Mucosa of descending colon (tissue), 3 donors: ENCODE results near the gene GFER. TPM values are rescaled to one million over a fixed set of nuclear protein-coding genes. Genes with fewer than 3 reads are reported as not detected.

Experiments used
- ATAC-seq: fragments of 200-7000 bp; cut with Tn5 transposase; one replicate; pipeline ENCODE4 v1.9.1; 2020; ENCODE audit warnings: mild to moderate bottlenecking, moderate library complexity
- DNase-seq, 3 donors: peaks; one replicate each; pipeline ENCODE4 v3.0.0-alpha.2; 2020
- H3K36me3 ChIP-seq: fragments of 200-600 bp; one replicate; pipeline ENCODE4 v1.8.0; 2021; ENCODE audit warnings: low read depth, mild to moderate bottlenecking
- H3K4me1 ChIP-seq: fragments of 200-600 bp; one replicate; pipeline ENCODE4 v1.8.0; 2021; ENCODE audit warnings: low read depth, mild to moderate bottlenecking
- H3K4me3 ChIP-seq: fragments of 200-600 bp; one replicate; pipeline ENCODE4 v1.8.0; 2021; ENCODE audit warnings: mild to moderate bottlenecking
- H3K9me3 ChIP-seq: fragments of 200-600 bp; one replicate; pipeline ENCODE4 v1.8.0; 2021; ENCODE audit warnings: mild to moderate bottlenecking
- CTCF ChIP-seq: fragments of 200-600 bp; IDR thresholded peaks from one replicate; pipeline ENCODE4 v1.8.0; 2022; ENCODE audit warnings: antibody characterized with exemption, mild to moderate bottlenecking
- intact Hi-C, 2 donors: fragments of 100-400 bp; cut with DNase I in 1 of 2; cut with micrococcal nuclease in 1 of 2; formaldehyde crosslinking; loops; one replicate each; pipeline versions ENCODE4 v1.11.0 to v1.11.1; 2022; cut with DNase I, micrococcal nuclease
- total RNA-seq, 3 donors: library from RNA; stranded (reverse); fragmentation: NEBNext Ultra II Directional in 2 of 3; extraction: Animal tissue kit (Norgen Biotek cat#: 25700) in 2 of 3; gene quantifications; one replicate each; pipeline versions ENCODE4 v1.2.1 to v1.2.4, GENCODE V29; 2021 to 2023
- donor health status: DM: no; HTN: no; CAD: no; lungs with moderate emphysema.
- donor health status: DM: no; HTN: no; CAD: no.
- donor health status: DM: no; HTN: yes; CAD: no.

The GFER gene
- total RNA-seq, 3 donors from 2014 or later, result 42.1 to 75.5 (median 68.8) TPM

DNA sequence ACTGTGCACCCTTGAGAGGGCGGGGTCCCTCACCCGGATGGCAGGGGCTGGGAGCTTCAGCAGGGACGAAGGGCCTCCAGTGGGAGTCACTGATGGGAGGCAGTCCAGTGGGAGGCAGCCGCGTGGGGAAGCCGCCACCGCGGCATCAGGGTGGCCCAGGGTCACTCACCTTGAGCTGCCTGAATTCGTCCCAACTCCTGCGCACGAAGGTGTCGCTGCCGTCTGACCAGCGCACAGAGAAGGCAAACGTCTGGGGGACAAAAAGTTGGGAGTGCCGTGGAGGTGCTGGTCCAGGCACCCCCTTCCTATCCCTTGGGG is 3.3 kb upstream of the GFER start:
- Histone ChIP-seq H3K9me3 (no peaks in the 10 kb centered on the region), H3K4me3 (no peak overlapping the region), H3K36me3 (no peaks in the 10 kb centered on the region), H3K4me1 (peaks cover 50% of the 10 kb centered on the region)
- DNase-seq, result no peak
- ATAC-seq, result no peak
- intact Hi-C loops, result no loop called here
- TF ChIP-seq CTCF, result no peak

GRCh38 chr16:1981398-1981836 is 2.6 kb upstream of the GFER start, which contains the start of gene NOXO1:
Gene NOXO1 (minus strand): TSS chr16:1981469. CDS start chr16:1981179, 290 bp downstream.
- DNase-seq (peak; percentile 79 to 84 (median 81)), ATAC-seq (peak; percentile 41)
- TF ChIP-seq CTCF, result no peak
- peaks cover 56% of the 10 kb centered on the region for H3K4me1 ChIP-seq
- no peaks in the 10 kb centered on the region for H3K9me3 ChIP-seq
- H3K36me3 ChIP-seq, result no peaks in the 10 kb centered on the region
- no peak within 1 kb of the TSS for H3K4me3 ChIP-seq
- intact Hi-C loops, result no loop called here

- no peak overlapping the region for H3K4me3 ChIP-seq
- intact Hi-C loops, result no loop called here
- H3K4me1 ChIP-seq, result peaks cover 56% of the 10 kb centered on the region
- DNase-seq, result peak; percentile 82 to 83 (median 82)
- no peaks in the 10 kb centered on the region for H3K9me3 ChIP-seq
- ATAC-seq, result peak; percentile 38
- TF ChIP-seq CTCF, result no peak
- H3K36me3 ChIP-seq, result no peaks in the 10 kb centered on the region
Observed at GRCh38 chr16:1982013-1982433, 2.0 kb upstream of the GFER start.

DNA sequence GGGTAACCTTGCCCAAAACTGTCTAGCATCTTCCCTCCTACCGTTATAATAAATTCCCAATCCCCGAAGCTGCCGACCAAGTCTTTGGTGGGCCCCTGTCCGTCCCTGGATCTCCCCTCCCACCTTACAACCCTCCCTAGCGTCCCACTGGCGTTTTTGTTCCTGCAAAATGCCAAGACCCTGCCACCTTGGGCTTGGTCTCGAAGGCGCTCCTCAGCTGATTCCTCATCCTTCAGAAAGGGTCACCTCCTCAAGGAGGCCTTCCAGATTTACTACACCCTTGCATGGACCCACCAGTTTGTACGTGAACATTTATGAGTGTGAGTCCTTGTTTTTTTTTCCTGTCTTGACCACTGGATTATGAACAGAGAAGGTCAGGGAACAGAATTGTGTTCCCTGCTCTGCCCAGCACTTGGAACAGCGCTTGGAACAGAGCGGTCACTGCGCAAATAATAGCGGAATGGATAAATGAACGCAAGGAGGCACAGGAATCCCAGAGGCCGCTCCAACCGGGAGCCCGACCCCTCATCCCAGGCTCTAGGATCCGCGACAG is 926 bp upstream of the GFER start:
- Histone ChIP-seq H3K36me3 (no peaks in the 10 kb centered on the region), H3K4me1 (peaks cover 56% of the 10 kb centered on the region), H3K9me3 (no peaks in the 10 kb centered on the region), H3K4me3 (no peak overlapping the region)
- DNase-seq, result no peak
- no peak for TF ChIP-seq CTCF
- no peak for ATAC-seq
- intact Hi-C loops, result no loop called here

DNA sequence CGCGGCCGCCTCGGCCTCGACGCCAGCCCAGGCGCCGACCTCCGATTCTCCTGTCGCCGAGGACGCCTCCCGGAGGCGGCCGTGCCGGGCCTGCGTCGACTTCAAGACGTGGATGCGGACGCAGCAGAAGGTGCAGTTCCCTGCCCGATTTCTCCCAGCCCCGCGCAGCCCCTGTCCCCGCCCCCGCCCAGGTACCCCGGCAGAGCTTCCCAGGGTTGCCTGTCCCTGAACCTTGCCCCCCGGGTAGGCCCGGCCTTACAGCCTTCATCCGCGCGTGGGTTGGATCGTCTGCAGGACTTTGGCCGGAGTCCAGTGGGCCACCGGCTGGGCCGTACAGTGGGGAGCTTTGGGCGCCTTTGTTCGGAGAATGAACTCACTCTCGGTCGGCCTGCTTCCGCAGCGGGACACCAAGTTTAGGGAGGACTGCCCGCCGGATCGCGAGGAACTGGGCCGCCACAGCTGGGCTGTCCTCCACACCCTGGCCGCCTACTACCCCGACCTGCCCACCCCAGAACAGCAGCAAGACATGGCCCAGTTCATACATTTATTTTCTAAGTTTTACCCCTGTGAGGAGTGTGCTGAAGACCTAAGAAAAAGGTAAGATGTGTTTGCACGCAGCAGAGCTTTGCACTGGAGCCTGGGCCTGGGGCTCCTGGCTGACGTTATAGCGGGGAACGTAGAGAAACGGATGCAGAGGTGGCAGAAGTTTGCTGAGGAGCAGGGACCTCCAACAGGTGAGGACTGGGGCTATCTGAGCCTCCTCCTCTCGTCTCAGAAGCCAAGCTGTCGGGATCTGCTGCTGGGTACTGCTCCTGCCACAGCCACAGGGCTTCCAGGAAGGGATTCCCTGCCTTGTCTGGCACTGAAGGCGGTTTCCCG is 593 bp downstream of the GFER start:
- Histone ChIP-seq H3K4me1 (peaks cover 59% of the 10 kb centered on the region), H3K9me3 (no peaks in the 10 kb centered on the region), H3K36me3 (no peaks in the 10 kb centered on the region), H3K4me3 (peak overlapping the region; percentile 83)
- ATAC-seq (peak; percentile 1), DNase-seq (peak in 2 of 3 donors; percentile 65 to 77)
- no peak for TF ChIP-seq CTCF
- intact Hi-C loops, result no loop called here
